CD14-positive monocyte (primary cell): Measurements from ENCODE around the gene CLOCK. TPM values are rescaled to one million over a fixed set of nuclear protein-coding genes. Genes with fewer than 3 reads are reported as not detected.

ENCODE experiments used
- DNase-seq, 3 donors: peaks; one replicate each; pipeline ENCODE4 v3.0.0-alpha.2; 2011 to 2022
- H2AFZ ChIP-seq: 2 replicates; pipeline ENCODE4 v1.6.0; 2012; ENCODE audit warnings: mild to moderate bottlenecking, low read depth, low read length, inconsistent platforms; ENCODE audit not compliant: insufficient read depth, poor library complexity, severe bottlenecking
- H3K27ac ChIP-seq, 2 donors: 1 replicate in 1 of 2; 2 replicates in 1 of 2; pipeline ENCODE4 v1.5.1; 2012 to 2013; ENCODE audit warnings: low read length in 2 of 2, control low read depth in 1 of 2, inconsistent platforms in 1 of 2, low read depth in 1 of 2, mild to moderate bottlenecking in 1 of 2
- H3K27me3 ChIP-seq, 2 donors: one replicate each; pipeline versions ENCODE4 v1.6.0 to v1.6.1; 2011 to 2013; ENCODE audit warnings: low read length in 2 of 2; ENCODE audit not compliant: control insufficient read depth in 2 of 2, insufficient read depth in 2 of 2
- H3K36me3 ChIP-seq, 2 donors: replicated peaks in 1 of 2; 1 replicate in 1 of 2; 2 replicates in 1 of 2; pipeline versions ENCODE4 v1.5.1 to v1.6.1; 2012 to 2013; ENCODE audit warnings: low read length in 2 of 2, control low read depth in 1 of 2, inconsistent platforms in 1 of 2, mild to moderate bottlenecking in 1 of 2; ENCODE audit not compliant: insufficient read depth in 2 of 2, control insufficient read depth in 1 of 2
- H3K4me1 ChIP-seq, 2 donors: 1 replicate in 1 of 2; 2 replicates in 1 of 2; pipeline versions ENCODE4 v1.5.1 to v1.6.1; 2012 to 2013; ENCODE audit warnings: low read length in 2 of 2, control low read depth in 1 of 2, inconsistent platforms in 1 of 2, mild to moderate bottlenecking in 1 of 2, moderate library complexity in 1 of 2; ENCODE audit not compliant: insufficient read depth in 2 of 2, control insufficient read depth in 1 of 2
- H3K4me2 ChIP-seq: replicated peaks from 2 replicates; pipeline ENCODE3; 2012; ENCODE audit warnings: low read length, moderate library complexity, mild to moderate bottlenecking; ENCODE audit not compliant: poor library complexity, severe bottlenecking; ENCODE audit errors: extremely low read depth
- H3K4me3 ChIP-seq, 3 experiments: fragments of 200-600 bp in 1 of 3; sonication (generic) in 1 of 3; replicated peaks in 1 of 3; 1 replicate in 2 of 3; 2 replicates in 1 of 3; pipeline ENCODE4 v1.5.1; 2011 to 2013; ENCODE audit warnings: low read length in 3 of 3, mild to moderate bottlenecking in 3 of 3, control low read depth in 2 of 3, low read depth in 2 of 3, inconsistent platforms in 1 of 3, moderate library complexity in 1 of 3
- H3K79me2 ChIP-seq: 2 replicates; pipeline ENCODE4 v1.6.0; 2012; ENCODE audit warnings: mild to moderate bottlenecking, control low read depth, inconsistent platforms, low read length, moderate library complexity; ENCODE audit not compliant: insufficient read depth
- H3K9ac ChIP-seq: 2 replicates; pipeline ENCODE4 v1.6.0; 2017; ENCODE audit warnings: low read length, mild to moderate bottlenecking; ENCODE audit not compliant: insufficient read depth, poor library complexity, severe bottlenecking
- H3K9me3 ChIP-seq, 2 donors: replicated peaks in 1 of 2; 1 replicate in 1 of 2; 2 replicates in 1 of 2; pipeline versions ENCODE4 v1.5.1 to v1.6.1; 2012 to 2013; ENCODE audit warnings: low read length in 2 of 2, control low read depth in 1 of 2; ENCODE audit not compliant: control insufficient read depth in 1 of 2, insufficient read depth in 1 of 2
- H4K20me1 ChIP-seq: 2 replicates; pipeline ENCODE4 v1.6.0; 2012; ENCODE audit warnings: mild to moderate bottlenecking, low read length, control low read depth, moderate library complexity; ENCODE audit not compliant: insufficient read depth
- H3K27ac Mint-ChIP-seq, 7 donors: one replicate each; pipeline ENCODE4 v1.8.0; 2020; ENCODE audit warnings: mild to moderate bottlenecking in 7 of 7, mixed read lengths in 7 of 7, moderate library complexity in 6 of 7, inconsistent platforms in 2 of 7
- H3K27me3 Mint-ChIP-seq, 3 donors: one replicate each; pipeline ENCODE4 v1.8.0; 2021 to 2022; ENCODE audit warnings: low read depth in 3 of 3, mild to moderate bottlenecking in 3 of 3, mixed read lengths in 3 of 3, moderate library complexity in 3 of 3, inconsistent platforms in 1 of 3
- H3K36me3 Mint-ChIP-seq, 2 donors: one replicate each; pipeline ENCODE4 v1.8.0; 2020; ENCODE audit warnings: mixed read lengths in 2 of 2, inconsistent platforms in 1 of 2, mild to moderate bottlenecking in 1 of 2
- H3K4me1 Mint-ChIP-seq: one replicate; pipeline ENCODE4 v1.8.0; 2020; ENCODE audit warnings: mild to moderate bottlenecking, mixed read lengths
- H3K4me3 Mint-ChIP-seq, 2 donors: one replicate each; pipeline ENCODE4 v1.8.0; 2020; ENCODE audit warnings: mild to moderate bottlenecking in 2 of 2, mixed read lengths in 2 of 2, moderate library complexity in 1 of 2
- H3K9me3 Mint-ChIP-seq, 7 donors: one replicate each; pipeline ENCODE4 v1.8.0; 2020 to 2022; ENCODE audit warnings: mixed read lengths in 7 of 7, mild to moderate bottlenecking in 6 of 7, moderate library complexity in 6 of 7, inconsistent platforms in 2 of 7
- CTCF ChIP-seq: fragments of 200-600 bp; IDR thresholded peaks from one replicate; pipeline ENCODE4 v1.8.0; 2022; ENCODE audit warnings: antibody characterized with exemption, mild to moderate bottlenecking
- WGBS: methylation state at CpG from one replicate; pipeline ENCODE4 v1.1.5; 2013; ENCODE audit warnings: missing lambda C conversion rate; ENCODE audit not compliant: insufficient coverage; 5-methylcytosine and 5-hydroxymethylcytosine counted together
- intact Hi-C, 2 donors: fragments of 100-400 bp; cut with micrococcal nuclease; formaldehyde crosslinking; loops; one replicate each; pipeline versions ENCODE4 v1.15.0 to v1.15.1; 2023
- polyA plus RNA-seq, 3 donors: library from polyadenylated mRNA; depleted of rRNA in 1 of 3; unstranded in 2 of 3; stranded (reverse) in 1 of 3; fragments of 300-500 nt in 2 of 3; fragments of >200 nt in 1 of 3; fragmentation: Illumina TruSeq in 2 of 3; gene quantifications; 1 replicate in 2 of 3; 2 replicates in 1 of 3; pipeline ENCODE4 v1.2.3, GENCODE V29; 2012 to 2021

CLOCK gene
- polyA plus RNA-seq, 3 donors, result 1.9 to 3.7 (median 2.9) TPM

GRCh38 chr4:55560096-55560495 lies 13.4 kb upstream of the CLOCK start:
- no peak overlapping the region for H3K4me3 Mint-ChIP-seq
- no peaks in the 10 kb centered on the region for H3K9me3 ChIP-seq
- H4K20me1 ChIP-seq, result no peaks in the 10 kb centered on the region
- no peaks in the 10 kb centered on the region for H3K36me3 ChIP-seq
- peaks cover 1 to 7% (median 3%) of the 10 kb centered on the region in 3 donors for H3K27me3 Mint-ChIP-seq
- intact Hi-C loops, result no loop called here
- H3K4me3 ChIP-seq, result no peak overlapping the region
- H3K36me3 Mint-ChIP-seq, result no peaks in the 10 kb centered on the region
- H3K27ac ChIP-seq, result no peak overlapping the region
- peaks cover 0 to 10% (median 3%) of the 10 kb centered on the region in 7 donors for H3K9me3 Mint-ChIP-seq
- no peak for TF ChIP-seq CTCF
- no CpG with 5 or more reads among the region's 3 CpGs for WGBS
- H3K9ac ChIP-seq, result no peak overlapping the region
- DNase-seq, result no peak
- H3K27ac Mint-ChIP-seq, result no peak overlapping the region
- H3K79me2 ChIP-seq, result no peaks in the 10 kb centered on the region
- peaks cover 8% of the 10 kb centered on the region for H3K4me1 Mint-ChIP-seq
- H3K27me3 ChIP-seq, result no peaks in the 10 kb centered on the region
- no peak overlapping the region for H2AFZ ChIP-seq
- H3K4me2 ChIP-seq, result no peak overlapping the region
- peaks cover 0 to 15% of the 10 kb centered on the region in 2 donors for H3K4me1 ChIP-seq

- no peak overlapping the region for H3K27ac Mint-ChIP-seq
- no peak overlapping the region for H3K4me3 Mint-ChIP-seq
Measured at GRCh38 chr4:55554453-55555030, 7.8 kb upstream of the CLOCK start.

More at GRCh38 chr4:55554453-55555030, 7.8 kb upstream of the CLOCK start:
- H3K4me1 Mint-ChIP-seq, result no peaks in the 10 kb centered on the region
- Histone ChIP-seq H3K27me3 (peaks cover 0 to 2% of the 10 kb centered on the region in 2 donors), H3K79me2 (no peaks in the 10 kb centered on the region), H3K4me1 (no peaks in the 10 kb centered on the region), H3K27ac (no peak overlapping the region), H4K20me1 (no peaks in the 10 kb centered on the region), H3K4me2 (no peak overlapping the region), H3K9me3 (no peaks in the 10 kb centered on the region), H3K4me3 (no peak overlapping the region), H3K9ac (no peak overlapping the region), H3K36me3 (no peaks in the 10 kb centered on the region), H2AFZ (no peak overlapping the region)
- H3K27me3 Mint-ChIP-seq, result peaks cover 5 to 17% (median 8%) of the 10 kb centered on the region in 3 donors
- WGBS, result no CpG with 5 or more reads among the region's 2 CpGs
- peak; percentile 44 for TF ChIP-seq CTCF
- DNase-seq, result no peak
- peaks cover 4 to 16% (median 8%) of the 10 kb centered on the region in 7 donors for H3K9me3 Mint-ChIP-seq
- H3K36me3 Mint-ChIP-seq, result no peaks in the 10 kb centered on the region
- intact Hi-C loops, result no loop called here
